Tibial nerve (tissue), 4 donors: ENCODE results near the gene TAGLN3.

ENCODE experiments used
- EP300 ChIP-seq, 2 donors: sonication (generic); formaldehyde crosslinking; IDR thresholded peaks; one replicate each; pipeline ENCODE4 v1.6.1; 2017; ENCODE audit warnings: antibody characterized with exemption in 2 of 2, mild to moderate bottlenecking in 1 of 2
- POLR2A ChIP-seq, 2 donors: fragments of 450-650 bp; IDR thresholded peaks; one replicate each; pipeline ENCODE4 v1.6.1; 2017; ENCODE audit warnings: antibody characterized with exemption in 2 of 2, mild to moderate bottlenecking in 2 of 2, moderate library complexity in 2 of 2
- TF ChIP-seq, protein P1 (sequence below), 5 experiments: fragments of 200-600 bp in 3 of 5; fragments of 450-650 bp in 2 of 5; sonication (generic) in 3 of 5; IDR thresholded peaks; one replicate each; pipeline ENCODE4 v1.5.1; 2016 to 2019; ENCODE audit warnings: antibody characterized with exemption in 5 of 5, mild to moderate bottlenecking in 3 of 5, moderate library complexity in 2 of 5

DNA sequence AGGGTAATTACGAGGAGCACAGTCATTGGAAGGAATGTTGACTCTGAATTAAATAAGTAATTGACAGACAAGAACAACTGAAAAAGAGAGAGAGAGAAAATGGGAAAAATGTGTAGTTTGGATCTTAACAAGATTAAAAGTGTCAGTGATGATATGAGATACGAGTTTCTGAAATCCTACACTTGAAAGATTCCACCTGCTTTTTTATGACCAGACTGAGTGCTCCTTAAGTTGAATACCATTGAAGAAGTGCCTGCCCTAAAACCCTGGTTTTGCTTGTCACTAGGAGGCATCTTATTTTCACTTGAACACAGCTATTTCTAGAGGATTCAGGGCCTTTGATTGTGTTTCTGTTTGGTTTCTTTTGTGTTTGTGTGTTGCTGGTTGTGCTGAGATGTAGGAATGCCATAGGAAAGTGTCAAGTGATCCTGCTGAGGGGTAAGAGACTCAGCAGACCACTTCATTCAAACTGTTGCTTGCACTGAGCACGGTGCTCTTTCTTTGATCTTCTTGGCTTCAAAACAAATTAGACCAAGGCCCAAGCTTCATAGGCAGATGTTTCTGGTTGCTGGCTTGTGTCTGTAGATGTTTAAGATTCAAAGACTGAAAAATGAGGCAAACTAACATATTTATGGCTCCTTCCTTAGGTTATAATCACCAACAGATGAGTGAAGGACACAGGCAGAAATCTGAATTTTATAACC lies 37.1 kb upstream of the TAGLN3 start:
- TF ChIP-seq, protein P1, sequence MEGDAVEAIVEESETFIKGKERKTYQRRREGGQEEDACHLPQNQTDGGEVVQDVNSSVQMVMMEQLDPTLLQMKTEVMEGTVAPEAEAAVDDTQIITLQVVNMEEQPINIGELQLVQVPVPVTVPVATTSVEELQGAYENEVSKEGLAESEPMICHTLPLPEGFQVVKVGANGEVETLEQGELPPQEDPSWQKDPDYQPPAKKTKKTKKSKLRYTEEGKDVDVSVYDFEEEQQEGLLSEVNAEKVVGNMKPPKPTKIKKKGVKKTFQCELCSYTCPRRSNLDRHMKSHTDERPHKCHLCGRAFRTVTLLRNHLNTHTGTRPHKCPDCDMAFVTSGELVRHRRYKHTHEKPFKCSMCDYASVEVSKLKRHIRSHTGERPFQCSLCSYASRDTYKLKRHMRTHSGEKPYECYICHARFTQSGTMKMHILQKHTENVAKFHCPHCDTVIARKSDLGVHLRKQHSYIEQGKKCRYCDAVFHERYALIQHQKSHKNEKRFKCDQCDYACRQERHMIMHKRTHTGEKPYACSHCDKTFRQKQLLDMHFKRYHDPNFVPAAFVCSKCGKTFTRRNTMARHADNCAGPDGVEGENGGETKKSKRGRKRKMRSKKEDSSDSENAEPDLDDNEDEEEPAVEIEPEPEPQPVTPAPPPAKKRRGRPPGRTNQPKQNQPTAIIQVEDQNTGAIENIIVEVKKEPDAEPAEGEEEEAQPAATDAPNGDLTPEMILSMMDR (IDR thresholded peaks at IDR 0.05), result no peak
- TF ChIP-seq EP300 (IDR thresholded peaks at IDR 0.05), result no peak
- TF ChIP-seq POLR2A (IDR thresholded peaks at IDR 0.05), result no peak
